ENCODE data around the gene CA11.
A peak's percentile ranks its signal among the peaks of the same experiment; 100 is the strongest.
"Not testable (repeated sequence)": the region's sequence is repeated elsewhere in the genome, so short reads cannot be mapped to it uniquely, and the experiment has no call there.

Gene CA11

DNA sequence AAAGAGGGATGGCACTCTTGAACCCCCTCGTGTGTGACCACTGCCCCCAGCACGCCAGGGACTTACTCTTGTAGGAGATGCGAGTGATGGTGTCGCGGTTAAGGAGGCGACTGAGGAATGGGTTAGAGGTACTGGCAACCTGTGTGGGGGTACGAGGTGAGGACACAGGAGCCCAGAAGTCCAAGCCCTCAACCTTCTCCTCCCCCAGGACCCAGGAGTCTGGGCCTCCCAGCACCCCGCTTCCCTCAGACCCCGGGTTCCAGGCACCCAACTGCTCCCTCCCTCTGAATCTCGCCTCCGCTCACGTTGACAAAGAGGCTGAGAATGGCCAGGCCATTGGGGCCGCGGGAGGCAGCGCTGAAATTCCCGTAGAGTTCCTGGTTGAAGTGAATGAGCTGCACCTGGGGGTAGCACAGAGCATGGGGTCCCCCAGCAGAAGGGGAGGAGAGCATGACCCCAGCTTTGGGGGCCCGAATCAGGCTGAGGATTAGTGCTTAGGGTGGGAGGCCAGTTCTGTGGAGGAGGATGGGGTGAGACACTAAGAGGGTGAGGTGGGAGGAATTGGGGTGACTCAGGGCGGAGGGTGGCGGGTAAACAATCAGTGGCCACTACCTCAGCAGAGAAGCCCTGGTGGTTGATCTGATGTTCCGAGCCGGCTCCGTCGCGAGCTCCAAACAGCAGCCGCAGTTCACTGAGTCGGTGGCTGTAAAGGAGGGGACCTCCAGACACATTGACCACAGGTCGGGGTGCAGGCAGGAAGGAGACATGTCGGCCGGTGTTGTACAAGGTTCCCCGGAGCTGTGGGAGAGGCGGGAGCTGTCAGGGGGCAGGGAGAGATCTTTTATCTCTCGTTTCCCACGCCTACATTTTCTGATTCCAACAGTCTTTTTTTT is 6.3 kb downstream of the CA11 start:
- no peak for DNase-seq

DNA sequence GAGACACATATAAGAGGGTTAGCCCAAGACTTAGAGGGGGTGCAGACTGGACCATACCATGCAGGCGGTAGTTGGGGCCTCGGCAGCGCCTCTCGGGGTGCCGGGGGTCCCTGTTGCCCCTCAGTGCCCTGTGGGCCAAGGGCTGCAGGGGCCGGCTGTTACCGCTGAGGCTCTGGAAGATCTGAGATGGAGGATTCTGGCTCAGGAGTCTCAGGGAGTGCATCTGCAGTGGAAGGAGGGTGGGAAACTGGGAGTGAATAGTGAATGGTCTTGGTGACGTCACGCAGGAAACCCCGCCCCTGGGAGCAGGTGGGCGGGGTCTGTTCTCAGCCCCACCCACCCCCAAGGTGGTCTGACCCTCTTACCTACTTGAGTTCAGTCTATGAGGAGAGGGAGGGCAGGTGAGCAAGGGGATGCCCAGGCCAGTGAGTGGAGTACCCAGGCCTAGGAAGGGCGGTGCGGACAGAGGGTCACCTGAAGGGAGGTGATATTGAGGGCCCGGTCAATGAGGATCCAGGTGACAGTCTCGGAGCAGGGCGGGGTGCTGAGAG is 7.1 kb downstream of the CA11 start:
- DNase-seq = no peak

DNA sequence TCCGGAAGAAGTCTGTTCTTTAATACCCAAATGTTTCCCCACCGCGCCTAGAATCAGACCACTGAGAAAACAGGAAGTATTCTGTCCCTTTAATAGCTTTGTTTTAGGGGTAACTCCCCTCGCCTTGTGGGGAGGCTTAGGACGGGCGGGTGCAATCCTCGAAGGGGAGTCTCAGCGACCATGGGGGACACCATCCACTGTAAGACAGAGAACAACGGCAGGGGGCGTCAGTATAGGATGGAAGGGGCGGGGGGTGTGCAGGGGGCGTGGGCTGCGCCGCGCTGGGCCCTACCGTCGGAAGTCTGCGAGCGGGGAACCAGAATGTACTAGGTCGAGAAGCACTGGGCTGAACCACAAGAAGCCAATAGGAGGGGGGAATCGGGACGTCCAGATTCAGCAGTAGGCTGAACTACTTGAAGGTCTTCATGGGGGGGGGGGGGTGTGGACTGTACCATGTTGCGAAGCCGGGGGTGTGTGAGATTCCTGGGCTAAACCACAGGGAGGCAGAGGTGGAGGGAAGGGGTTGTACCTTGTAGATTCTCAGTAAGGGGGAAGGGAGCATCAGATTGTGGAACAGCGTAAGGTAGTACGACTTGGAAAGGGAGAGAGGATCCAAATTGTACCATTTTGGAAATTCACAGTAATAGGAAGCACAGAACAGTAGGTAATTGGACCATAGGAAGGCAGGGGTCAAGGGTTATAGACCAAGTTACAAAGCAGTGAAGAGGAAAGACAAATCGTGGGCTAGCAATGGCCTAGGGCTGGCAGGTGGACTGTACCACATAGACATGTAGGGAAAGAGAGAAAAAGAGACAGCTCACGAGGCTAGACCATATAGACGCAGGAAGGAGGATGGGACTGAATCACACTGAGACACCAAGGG is 7.8 kb downstream of the CA11 start:
- peak; percentile 80 for DNase-seq

- peak; percentile 100 for DNase-seq
Observed at GRCh38 chr19:48637449-48637947, 8.5 kb downstream of the CA11 start.

- peak; percentile 26 for DNase-seq
Observed at GRCh38 chr19:48636859-48637448, 9.0 kb downstream of the CA11 start, which contains the start of gene DBP. Gene DBP (minus strand): TSS chr19:48637379. CDS start chr19:48636994, 385 bp downstream.

- DNase-seq = peak; percentile 29
Observed at GRCh38 chr19:48635966-48636858, 9.8 kb downstream of the CA11 start.

- DNase-seq = peak; percentile 71
Observed at GRCh38 chr19:48635263-48635965, 10.6 kb downstream of the CA11 start.

DNA sequence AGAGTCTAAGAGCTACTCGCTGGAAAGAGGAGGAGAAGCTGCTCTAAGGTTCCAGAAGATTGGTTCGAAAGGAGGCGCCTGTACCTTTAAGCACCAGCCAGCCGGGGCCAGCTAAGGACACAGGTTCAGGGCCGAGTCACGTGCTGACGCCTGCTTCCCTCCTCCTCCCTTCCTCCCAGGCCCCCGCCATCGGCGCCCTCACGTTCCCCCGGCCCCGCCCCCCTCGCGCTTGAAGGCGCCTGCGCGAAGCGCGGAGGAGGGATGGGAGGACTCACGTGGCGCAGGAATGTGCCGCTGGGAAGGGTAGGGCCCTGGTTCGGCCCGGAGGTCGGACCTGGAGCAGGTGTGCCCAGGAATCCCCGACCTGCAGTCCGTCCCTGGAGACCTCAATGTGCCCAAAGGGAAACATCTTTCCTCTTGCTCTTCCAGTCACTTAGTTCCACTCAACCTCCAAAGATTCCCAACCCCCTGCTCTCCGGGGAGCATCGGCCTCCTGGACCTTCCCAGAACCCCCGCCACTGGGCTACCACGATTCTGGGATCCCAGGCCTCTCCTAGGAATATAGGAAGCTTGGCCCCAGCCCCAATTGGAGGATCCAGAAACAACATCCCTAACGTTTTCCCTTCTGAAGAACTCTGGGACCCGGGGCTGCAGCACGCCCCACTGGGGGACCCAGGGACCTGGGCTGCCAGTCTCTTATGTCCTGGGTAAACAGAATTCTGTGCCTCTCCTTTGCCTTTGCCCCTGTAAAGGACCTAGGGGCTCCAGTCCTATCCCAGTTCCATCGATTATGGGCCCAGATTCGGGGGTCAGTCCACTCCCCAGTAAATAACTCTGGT is 11.3 kb downstream of the CA11 start:
- peak; percentile 89 for DNase-seq

DNA sequence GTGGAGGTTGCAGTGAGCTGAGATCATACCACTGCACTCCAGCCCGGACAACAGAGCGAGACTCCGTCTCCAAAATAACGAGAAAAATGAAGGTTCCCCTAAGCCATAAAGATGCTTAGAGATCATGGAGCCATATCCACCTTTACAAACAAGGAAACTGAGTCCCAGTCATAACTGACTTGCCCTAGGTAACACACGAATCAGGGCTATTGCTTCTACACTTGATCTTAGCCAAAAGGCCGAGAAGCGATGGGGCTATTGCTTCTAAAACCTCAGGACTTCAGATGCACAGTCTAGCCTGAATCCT is 12.0 kb downstream of the CA11 start:
- DNase-seq = no peak

DNA sequence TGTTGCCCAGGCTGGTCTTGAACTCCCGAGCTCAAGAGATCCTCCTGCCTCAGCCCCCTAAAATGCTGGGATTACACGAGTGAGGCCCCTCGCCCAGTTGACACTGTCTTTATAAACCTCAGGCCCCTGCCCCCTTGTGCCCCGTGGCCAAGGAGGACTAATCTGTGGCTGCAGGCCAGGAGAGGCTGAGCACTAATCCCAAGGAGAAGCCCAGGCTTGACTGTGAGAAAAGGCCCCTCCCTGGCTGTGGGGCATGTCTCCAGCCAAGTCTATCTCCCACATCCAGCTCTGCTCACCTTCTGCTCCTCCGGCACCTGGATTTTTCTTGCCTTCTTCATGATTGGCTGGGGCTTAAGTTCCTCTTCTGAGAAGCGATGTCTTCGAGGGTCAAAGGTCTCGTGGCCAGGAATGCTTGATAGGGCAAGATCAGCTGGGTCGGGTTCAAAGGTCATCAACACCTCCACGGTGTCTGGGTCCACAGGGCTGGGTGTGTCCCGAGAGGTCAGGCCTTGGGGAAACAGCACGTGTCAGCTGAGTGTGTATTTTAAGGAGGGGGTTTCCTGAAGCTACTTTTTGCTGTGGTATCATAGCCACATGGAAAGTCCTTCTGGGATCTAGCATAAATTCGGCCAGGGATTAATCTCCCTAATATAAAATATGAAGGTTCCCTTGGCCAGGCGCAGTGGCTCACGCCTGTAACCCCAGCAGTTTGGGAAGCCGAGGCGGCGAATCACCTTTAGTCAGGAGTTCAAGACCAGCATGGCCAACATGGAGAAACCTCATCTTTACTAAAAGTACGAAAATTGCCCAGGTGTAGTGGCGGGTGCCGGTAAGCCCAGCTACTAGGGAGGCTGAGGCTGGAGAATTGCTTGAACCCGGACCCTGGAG is 12.6 kb downstream of the CA11 start:
- DNase-seq = no peak

DNA sequence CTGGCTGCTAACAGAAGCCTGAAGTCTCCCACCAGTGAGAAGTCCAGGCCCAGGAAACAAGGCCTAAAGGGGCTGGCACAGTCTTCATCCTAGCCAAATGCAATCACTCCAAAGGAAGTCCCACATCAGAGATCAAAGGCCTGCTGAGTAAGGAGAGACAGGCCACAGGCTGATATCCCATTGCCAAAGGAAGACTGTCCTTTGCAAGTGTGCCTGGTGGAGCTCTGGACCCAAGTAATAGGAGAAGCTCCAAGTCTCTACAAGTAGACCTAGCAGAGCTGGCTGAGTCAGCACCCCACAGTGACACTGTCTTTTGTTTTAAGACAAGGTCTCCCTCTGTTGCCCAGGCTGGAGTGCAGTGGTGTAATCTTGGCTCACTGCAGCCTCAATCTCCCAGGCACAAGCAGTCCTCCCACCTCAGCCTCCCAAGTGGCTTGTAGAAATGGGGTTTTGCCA is 13.3 kb downstream of the CA11 start:
- no peak for DNase-seq

DNA sequence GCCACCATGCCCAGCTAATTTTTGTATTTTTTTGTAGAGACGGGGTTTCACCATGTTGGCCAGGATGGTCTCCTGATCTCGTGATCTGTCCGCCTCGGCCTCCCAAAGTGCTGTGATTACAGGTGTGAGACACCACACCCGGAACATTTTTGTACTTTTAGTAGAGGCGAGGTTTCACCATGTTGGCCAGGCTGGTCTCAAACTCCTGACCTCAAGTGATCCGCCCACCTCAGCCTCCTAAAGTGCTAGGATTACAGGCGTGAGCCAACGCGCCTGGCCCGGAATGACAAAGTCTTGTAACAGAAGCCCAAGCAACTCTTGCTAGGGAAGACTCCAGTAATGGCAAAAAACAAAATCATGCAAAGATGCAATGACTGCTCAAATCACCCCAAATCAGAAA is 13.7 kb downstream of the CA11 start:
- not testable (repeated sequence) for DNase-seq

GRCh38 chr19:48631225-48631624 is 14.8 kb downstream of the CA11 start:
- DNase-seq = no peak

- DNase-seq = no peak
Observed at GRCh38 chr19:48630296-48631063, 15.5 kb downstream of the CA11 start.

DNA sequence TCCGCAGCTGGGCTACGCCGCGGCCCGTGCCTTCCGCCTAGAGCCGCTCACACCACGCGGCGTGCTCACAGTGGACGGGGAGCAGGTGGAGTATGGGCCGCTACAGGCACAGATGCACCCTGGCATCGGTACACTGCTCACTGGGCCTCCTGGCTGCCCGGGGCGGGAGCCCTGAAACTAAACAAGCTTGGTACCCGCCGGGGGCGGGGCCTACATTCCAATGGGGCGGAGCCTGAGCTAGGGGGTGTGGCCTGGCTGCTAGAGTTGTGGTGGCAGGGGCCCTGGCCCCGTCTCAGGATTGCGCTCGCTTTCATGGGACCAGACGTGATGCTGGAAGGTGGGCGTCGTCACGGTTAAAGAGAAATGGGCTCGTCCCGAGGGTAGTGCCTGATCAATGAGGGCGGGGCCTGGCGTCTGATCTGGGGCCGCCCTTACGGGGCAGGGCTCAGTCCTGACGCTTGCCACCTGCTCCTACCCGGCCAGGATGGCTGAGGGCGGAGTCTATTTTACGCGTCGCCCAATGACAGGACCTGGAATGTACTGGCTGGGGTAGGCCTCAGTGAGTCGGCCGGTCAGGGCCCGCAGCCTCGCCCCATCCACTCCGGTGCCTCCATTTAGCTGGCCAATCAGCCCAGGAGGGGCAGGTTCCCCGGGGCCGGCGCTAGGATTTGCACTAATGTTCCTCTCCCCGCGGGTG is 16.2 kb downstream of the CA11 start:
- DNase-seq = no peak

DNA sequence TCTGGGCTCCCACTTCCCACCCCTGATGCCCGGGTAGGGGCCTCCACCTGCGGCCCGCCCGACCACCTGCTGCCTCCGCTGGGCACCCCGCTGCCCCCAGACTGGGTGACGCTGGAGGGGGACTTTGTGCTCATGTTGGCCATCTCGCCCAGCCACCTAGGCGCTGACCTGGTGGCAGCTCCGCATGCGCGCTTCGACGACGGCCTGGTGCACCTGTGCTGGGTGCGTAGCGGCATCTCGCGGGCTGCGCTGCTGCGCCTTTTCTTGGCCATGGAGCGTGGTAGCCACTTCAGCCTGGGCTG is 16.7 kb downstream of the CA11 start:
- DNase-seq = no peak

- no peak for DNase-seq
Observed at GRCh38 chr19:48628486-48629296, 17.3 kb downstream of the CA11 start.

Data from activated CD4-positive, alpha-beta T cell treated with anti-CD3 and anti-CD28 coated beads, Interleukin-2, amount 50 U/mL, for 1 hour (primary cell).